Stimulated activated CD8-positive, alpha-beta memory T cell treated with anti-CD3 and anti-CD28 coated beads, Interleukin-15, amount 100 ng/mL, for 24 hours (primary cell): ENCODE results near the gene FAM217A.

Experiments
- DNase-seq: peaks from one replicate; pipeline ENCODE4 v3.0.0-alpha.2; 2020; ENCODE audit warnings: low read depth

The FAM217A gene

DNA sequence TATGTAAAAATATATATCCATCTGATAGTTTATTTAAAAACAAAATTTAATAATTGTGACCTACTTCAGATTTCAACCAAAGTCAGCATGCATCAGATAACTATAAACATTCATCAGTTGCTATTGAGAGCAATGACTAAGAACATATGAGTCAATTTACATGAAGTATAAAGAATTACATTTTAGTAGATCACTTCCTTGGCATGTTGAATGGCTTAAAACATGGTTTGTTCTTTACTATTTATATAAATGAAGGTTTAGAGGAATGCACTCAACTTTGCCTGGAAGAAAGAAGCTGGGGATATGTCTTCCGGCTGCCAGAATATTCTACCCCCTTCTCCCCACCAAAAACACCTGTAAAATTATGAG lies 6.4 kb upstream of the FAM217A start:
- DNase-seq: no peak

DNA sequence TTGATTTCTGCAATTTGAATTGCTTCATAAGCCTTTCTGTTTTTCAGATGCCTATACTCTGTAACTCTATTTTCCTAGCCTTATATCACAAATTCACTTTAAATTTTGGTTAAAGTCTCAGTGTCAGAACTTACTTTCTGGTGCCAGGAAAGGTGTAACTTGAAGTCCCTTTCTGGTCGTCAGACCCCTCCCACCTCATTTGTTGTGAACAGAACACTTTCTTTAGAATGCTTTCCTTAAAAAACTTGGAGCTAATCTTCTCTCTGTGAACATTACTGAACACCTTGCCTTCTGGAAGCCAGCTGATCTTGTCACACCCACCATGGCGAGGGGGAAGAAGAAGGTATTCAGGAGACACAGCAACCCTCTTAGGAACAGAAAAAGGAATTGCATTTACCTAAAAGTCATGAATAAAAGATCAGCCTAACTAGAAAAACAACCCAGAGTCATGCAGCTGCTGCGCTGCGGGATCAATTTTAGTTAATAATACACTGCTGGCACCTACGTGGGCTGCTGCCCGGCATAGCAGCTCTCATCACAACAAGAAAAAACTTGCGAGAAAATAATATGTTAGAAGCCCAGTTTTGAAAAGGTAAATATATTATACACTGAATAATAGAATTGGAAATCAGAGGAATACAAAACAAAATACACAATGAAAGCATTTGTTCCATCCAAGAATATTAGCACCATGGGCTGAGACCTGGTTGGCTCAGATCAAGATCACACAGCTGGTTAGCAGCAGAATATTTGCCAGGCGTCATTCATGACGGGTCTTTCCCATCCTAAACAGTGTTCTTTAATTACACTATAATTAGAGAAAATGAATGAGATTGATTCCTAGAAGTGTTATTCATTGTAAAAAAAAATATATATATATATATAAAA lies 5.8 kb upstream of the FAM217A start:
- no peak for DNase-seq

DNA sequence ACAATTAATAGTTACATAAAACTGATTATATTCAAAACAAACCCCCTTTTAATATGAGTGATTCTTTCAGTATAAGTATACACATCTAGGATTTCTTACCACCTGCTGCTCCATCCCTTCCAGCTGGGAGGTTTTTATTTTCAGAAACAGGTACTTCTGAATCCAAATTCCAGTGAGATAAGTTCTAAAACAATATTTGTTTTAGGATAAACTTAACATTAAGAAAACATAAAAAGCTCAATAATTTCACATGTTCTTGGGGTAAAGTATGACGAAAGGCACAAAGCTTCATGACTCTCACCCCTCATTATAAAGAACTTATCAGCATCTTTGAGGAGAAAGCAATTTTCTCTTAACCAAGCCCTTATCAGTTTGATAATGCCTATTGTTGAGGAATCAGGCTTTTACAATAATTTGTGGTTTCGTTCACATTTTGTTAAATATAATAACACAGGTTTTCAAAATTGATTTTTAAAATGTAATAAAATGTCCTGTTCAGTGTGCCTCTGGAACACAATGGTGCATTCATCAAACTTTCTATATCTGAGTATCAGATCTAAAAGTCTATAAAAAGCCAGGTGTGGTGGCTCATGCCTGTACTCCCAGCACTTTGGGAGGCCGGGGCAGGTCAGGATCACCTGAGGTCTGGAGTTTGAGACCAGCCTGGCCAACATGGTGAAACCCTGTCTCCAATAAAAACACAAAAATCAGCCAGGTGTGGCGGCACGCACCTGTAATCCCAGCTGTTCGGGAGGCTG lies 4.3 kb downstream of the FAM217A start:
- no peak for DNase-seq

DNA sequence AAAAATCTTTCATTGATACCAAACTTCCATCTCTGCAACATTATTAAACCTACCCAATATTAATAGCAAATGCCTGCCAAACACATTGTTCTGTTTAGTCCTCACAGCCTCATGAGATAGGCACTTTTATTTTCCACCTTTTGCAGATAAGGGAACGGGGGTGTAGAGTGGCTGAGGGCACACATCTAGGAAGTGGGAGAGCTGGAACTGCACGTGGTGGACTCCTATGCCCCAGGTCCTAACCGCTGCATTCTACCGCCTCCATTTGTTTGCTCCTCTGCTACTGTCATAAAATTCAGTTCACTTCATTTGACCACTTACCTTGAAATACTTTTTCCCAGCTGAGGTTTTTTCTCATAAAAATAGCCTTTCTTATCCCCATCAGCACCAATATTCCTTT lies 7.6 kb downstream of the FAM217A start:
- DNase-seq: no peak

DNA sequence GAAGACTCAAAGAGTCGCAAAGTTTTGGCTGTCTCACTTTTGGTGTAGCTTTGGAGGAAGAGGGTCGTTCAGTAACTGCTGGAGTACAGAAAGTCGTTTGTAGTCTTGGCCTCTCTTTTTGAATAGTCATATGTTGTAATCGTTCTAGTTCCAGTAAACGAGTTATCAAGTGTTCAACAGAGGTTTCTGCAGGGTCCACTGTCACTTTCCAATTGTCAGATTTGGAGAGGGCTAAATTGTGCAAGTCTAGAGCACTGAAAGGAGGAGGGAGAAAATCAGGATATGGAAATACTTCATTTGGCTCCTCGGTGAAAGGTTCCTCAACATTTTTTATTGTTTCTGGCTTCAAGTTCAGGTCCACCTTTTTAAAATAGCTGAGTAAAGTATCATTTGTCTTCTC lies 9.7 kb downstream of the FAM217A start:
- DNase-seq: no peak

DNA sequence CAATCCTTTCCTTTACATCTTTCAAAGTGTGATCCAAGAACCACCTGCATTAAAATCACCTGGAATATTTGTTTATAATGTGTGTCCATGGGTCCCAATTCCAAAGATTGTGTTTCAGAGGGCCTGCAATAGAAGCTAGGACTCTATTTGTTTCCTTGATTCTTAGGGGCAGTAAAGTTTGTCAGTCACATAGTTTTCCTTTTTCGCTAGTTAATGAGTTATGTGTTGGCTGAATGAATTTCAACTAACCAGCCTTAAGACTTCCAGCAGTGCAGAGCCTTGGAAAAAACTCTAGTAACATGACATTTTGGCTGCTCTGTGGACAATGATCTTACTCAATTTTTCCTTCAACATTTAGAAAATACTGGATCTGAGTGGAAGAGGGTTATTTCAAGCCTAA lies 11.3 kb downstream of the FAM217A start:
- DNase-seq: no peak

DNA sequence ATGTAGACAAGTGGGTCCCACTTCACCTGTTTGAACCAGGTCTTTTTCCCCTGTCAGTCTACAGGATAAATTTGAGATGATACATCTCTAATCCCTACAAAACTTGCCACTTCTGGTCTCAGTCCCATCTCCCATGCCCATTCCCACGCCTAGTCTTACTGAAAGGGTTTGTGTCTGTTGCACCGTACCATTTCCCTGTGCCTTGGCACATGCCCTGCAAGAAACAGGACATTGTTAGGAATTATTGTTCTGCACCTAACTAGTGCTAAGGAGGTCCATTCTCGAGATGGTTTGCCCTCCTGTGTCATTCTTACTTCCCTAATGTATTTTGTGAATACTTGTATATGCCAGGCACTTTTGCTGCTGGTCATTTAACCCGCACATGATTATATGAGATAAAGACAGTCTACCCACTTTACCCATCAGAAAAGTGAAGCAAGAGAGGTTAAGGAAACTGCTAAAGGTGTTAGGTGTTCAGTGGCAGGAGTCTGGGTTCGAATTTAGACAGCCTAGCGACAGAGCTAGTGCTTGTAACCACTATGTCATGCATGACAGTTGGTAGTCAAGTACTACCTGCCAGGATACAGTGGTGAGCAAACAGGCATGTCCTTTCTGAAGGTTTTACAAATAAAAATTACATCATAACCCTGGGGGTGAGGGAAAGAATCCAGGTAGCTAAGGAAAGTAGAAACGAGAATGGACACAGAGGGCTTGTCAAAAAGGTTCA lies 12.7 kb downstream of the FAM217A start:
- no peak for DNase-seq

DNA sequence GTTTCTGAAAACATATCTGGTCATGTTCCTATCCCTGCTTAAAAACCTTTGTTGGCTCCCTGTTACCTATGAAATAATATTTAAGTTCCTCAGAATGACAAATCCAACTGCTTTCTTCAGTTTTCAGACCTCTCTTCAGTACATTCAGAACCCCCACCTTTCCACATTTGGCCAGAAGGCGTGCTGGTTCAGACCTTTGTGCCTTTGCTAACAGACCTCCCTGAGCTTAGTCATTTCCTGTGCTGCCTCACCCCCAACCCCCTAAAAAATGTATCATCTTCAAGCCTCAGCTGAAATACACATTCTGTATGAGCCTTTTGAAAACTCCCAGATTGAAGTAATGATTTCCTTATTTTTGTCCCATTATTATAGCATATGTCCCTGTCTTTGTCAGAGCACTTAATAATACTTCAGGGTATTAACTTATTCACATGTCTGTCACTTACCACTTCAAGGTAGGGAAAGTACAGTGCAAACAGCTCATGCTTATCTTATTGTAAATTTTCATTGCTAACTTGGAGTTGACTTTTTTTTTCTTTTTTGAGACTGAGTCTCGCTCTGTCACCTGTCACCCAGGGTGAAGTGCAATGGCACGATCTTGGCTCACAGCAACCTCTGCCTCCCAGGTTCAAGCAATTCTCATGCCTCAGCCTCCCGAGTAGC lies 19.7 kb downstream of the FAM217A start:
- peak; percentile 13 for DNase-seq

DNA sequence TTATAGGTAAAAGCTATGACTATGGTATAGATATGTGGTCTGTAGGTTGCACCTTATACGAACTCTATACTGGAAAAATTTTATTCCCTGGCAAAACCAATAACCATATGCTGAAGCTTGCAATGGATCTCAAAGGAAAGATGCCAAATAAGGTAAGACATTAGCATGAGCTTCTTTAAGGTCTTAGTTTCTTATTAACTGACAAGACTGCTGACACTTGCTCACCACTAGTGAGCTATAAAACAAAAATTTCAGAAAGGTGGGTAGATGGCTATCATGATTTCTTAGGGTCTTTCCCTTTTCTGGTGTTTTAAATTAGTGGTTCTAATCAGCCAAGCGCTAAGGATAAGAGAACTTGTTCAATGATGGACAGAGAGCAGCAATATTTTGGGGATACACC lies 21.9 kb downstream of the FAM217A start:
- DNase-seq: no peak

DNA sequence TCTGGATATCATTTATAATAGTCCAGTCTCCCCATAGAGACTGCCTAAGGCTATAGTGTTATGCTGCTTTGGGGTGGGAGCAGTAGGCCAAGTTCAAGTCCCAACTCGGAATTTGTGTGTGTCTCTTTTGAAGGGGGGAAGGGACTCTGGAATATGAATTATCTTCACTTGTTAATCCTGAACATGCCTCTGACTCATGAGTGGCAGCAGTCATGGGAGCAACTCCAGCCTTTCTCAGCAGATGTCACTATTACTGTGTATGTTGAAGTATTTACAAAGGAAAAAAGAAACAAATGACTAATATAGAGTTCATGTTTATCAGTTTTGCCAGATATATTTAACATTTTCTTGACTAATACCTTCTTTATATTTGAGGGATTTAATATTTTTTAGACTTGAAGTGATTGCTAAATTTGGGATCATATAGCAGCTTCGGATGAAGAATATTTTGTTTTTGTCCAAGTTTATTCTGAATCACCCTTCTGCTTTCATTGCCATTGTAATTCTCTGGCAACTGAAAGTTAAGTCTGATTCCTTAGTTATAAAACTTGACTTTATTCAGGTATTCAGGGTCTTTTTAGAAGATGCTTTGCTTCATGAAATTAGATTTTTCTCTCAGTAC lies 23.4 kb downstream of the FAM217A start:
- no peak for DNase-seq

DNA sequence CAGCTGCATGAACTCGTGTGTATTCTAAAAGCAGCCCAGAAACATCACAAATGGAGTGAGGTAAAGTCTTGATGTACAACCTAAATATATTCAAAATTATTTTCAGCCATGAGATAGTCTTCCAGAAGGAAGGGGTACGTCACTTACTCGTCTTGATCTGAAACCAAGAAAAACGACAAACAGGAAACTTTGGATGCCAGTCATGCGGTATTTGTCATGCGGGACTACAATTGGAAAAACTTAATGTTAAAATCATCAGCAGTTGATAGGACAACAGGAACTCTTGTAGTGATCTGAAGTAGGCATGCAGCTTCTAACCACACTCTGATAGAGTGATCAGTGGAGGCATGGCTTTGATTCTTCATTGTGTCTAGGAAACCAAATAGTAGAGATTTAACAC lies 29.7 kb downstream of the FAM217A start:
- no peak for DNase-seq

DNA sequence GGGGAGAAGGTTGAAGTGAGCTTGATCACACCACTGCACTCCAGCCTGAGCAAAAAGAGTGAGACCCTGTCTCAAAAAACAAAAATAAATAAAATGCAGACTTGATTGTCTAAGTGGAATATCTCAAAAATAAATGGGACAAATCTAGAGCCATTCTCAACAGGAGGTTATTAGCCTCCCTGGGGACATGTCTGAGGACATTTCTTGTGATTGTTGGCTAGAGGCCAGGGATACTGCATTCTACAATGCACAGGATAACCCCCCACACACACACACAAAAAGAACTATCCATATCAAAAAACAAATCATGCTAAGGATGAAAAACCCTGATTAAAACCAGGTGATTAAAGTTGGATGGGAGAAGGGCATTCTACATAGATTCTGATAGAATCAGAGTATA lies 37.5 kb downstream of the FAM217A start:
- no peak for DNase-seq

DNA sequence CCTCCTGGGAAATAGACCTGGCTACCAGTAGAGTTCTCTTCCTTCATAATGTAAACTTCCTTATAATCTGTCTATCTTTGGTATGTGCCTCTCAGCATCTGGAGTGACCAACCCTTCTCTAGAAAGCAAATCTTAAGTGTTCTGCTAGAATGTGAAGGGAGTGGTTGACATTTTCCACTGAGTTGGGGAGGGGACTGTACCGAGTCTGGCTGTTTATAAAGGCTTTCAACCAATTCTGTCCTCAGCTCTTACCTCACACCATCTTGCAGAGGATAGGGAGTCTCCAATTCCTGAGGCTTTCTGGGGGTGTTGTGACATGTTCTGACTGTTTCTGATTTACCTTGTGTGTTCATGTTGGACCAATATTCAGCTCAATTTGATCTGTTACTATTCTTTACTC lies 39.6 kb downstream of the FAM217A start:
- no peak for DNase-seq

DNA sequence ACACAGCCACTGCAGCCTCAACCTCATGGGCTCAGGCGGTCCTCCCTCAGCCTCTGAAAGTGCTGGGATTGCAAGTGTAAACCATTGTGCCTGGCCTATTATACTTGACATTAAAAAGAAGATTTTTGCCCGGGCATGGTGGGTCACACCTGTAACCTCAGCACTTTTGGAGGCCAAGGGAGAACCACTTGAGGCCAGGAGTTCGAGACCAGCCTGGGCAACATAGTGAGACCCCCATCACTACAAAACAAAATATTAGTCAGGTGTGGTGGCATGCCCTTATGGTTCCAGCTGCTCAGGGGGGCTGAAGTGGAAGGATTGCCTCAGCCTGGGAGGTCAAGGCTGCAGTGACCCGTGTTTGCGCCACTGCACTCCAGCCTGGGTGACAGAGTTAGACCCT lies 42.4 kb downstream of the FAM217A start:
- DNase-seq: no peak

DNA sequence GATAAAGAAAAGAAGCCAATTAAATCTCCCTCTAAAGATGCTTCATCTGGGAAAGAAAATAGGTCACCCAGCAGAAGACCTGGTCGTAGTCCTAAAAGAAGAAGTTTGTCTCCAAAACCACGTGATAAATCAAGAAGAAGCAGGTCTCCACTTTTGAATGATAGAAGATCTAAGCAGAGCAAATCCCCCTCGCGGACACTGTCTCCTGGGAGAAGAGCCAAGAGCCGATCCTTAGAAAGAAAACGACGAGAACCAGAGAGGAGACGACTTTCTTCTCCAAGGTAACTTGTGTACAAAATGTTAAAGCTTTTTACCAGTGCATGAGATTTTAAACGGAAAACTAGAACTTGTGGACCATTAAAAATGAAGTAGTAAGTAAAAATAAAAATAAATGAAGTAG lies 46.5 kb downstream of the FAM217A start:
- DNase-seq: no peak

DNA sequence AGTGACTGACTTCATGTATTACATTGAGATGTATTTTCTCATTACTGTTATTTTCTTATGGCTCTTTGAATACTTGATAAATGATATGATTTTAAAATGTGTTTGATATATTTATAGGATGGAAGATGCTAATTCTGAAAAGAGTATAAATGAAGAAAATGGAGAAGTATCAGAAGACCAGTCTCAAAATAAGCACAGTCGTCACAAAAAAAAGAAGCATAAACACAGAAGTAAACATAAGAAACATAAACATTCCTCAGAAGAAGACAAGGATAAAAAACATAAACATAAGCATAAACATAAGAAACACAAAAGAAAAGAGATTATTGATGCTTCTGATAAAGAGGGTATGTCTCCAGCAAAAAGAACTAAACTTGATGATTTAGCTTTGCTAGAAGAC lies 47.5 kb downstream of the FAM217A start:
- DNase-seq: no peak

DNA sequence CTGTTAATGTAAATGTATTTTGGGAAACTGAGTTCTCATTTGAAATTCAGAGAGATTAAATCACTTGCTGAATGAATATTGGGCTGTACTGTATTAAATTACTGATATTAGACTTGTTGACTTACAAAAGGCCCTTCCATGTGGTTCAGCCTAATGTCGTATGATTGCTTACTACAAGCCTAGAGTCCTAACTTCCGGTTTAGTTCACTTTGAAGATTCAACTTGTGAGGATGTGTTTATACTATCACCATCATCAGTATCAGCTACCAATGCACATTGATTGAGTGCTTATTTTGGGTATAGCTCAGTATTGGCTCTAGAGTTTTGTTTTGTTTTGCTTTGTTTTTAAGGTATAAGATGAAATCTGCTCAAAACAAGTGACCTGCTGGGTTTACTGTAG lies 48.3 kb downstream of the FAM217A start:
- DNase-seq: no peak

DNA sequence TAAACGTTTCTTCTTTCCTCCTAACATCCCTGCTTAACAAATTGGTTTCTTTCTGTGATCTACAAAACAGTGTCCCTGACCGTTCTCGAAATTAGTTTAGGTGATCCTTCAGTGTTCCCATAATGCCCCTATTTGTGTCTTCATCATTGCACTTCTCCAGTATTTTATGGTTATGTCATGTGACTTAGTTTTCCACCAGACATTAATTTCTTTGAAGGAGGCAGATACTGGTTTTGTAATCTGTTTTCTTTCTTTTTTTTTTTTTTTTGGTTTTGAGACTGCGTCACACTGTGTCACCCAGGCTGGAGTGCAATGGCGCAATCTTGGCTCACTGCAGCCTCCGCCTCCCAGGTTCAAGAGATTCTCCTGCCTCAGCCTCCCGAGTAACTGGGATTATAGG lies 49.2 kb downstream of the FAM217A start:
- no peak for DNase-seq

DNA sequence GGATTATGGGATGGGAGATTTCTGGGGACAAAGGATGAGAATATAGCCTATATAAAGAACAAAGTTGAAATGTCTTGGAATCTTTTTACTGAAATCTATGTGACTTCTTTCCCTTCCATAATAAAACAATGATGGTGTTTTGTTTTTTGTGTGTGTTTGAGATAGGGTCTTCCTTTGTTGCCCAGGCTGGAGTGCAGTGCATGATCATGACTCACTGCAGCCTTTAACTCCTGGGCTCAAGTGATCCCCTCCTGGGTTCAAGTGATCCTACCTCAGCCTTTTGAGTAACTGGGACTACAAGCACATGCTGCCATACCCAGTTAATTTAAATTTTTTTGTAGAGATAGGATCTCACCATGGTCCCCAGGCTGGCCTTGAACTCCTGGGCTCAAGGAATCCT lies 50.9 kb downstream of the FAM217A start:
- DNase-seq: no peak

DNA sequence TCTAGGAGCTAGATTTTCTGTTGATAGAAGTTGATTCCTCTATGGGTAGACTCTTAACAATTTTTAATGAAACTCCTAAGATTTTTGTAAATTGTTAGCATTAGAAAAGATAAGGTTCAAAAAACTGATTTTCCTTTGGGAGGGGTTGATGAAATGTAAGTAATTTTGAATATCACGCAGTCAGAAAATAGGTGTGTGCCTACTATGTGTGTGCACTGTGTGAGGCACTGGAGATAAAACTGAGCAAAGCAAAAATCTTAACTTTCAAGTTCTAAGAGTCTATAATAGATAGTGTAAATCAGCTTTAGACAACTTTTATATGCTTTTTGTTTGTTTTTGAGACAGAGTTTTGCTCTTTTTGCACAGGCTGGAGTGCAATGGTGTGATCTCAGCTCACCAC lies 53.3 kb downstream of the FAM217A start:
- no peak for DNase-seq

DNA sequence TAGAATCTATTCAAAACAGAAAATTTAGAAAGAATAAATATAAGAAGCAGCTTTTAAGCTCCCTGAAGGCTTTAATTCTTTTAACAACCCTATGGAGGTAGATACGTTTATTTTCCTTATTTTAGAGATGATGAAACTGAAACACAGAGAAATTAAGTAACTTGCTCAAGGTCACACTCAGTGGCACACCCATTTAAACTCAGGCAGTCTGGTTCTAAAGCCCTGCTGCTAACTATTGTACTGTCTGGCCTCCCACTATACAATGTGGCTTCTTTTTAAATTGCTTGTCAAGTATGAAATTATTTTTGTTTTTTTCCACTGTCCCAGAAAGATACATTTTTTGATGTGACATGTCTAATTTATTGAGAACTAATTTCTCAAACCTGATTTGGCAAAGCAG lies 55.7 kb downstream of the FAM217A start:
- no peak for DNase-seq
